ENCODE measurements around the gene LSM4. TPM values are rescaled to one million over a fixed set of nuclear protein-coding genes. Genes with fewer than 3 reads are reported as not detected.

Gene LSM4
- total and polyA plus RNA-seq, 2 of the 13 experiments (the other 11 are each of a cell fraction or from before 2014, with no cell fraction given), result 65.8 to 166 TPM

GRCh38 chr19:18319591-18320135 is 3.2 kb downstream of the LSM4 start (continued):
- TF ChIP-seq RBM39 (IDR thresholded peaks at IDR 0.05; ENCODE audit: low read depth, low read length, poor library complexity, severe bottlenecking) (no peak), ZNF850 (CRISPR knock-in tag; conservative IDR thresholded peaks at IDR 0.05) (no peak), HOXD1 (CRISPR knock-in tag; IDR thresholded peaks at IDR 0.05) (no peak), ZSCAN9 (CRISPR knock-in tag; IDR thresholded peaks at IDR 0.05; ENCODE audit: borderline replicate concordance) (no peak), ISX (CRISPR knock-in tag; conservative IDR thresholded peaks at IDR 0.05) (no peak), REL (CRISPR knock-in tag; conservative IDR thresholded peaks at IDR 0.05) (no peak), GABPA (IDR thresholded peaks at IDR 0.05; ENCODE audit: low read depth, low read length) (no peak), GABPA (CRISPR knock-in tag; IDR thresholded peaks at IDR 0.05; ENCODE audit: low read depth) (peak; percentile 70), NR2C2 (CRISPR knock-in tag; IDR thresholded peaks at IDR 0.05; ENCODE audit: borderline replicate concordance) (peak; percentile 65), GPN1 (CRISPR knock-in tag; IDR thresholded peaks at IDR 0.05; ENCODE audit: borderline replicate concordance) (no peak), ZNF260 (CRISPR knock-in tag; IDR thresholded peaks at IDR 0.05; ENCODE audit: borderline replicate concordance, low read depth) (no peak), TP53 (CRISPR knock-in tag; conservative IDR thresholded peaks at IDR 0.05) (no peak), SAP130 (CRISPR knock-in tag; IDR thresholded peaks at IDR 0.05; ENCODE audit: low read depth) (peak; percentile 95), ZNF331 (CRISPR knock-in tag; IDR thresholded peaks at IDR 0.05) (peak; percentile 84), ATF5 (CRISPR knock-in tag; IDR thresholded peaks at IDR 0.05; ENCODE audit: low read depth) (no peak), RXRA (CRISPR knock-in tag; IDR thresholded peaks at IDR 0.05) (peak; percentile 80), ZNF513 (CRISPR knock-in tag; conservative IDR thresholded peaks at IDR 0.05) (no peak), NCOA2 (CRISPR knock-in tag; IDR thresholded peaks at IDR 0.05) (peak; percentile 92), ZNF788 (CRISPR knock-in tag; IDR thresholded peaks at IDR 0.05; ENCODE audit: borderline replicate concordance) (peak; percentile 81; the same call in 1 of the 2 replicates), ZSCAN29 (CRISPR knock-in tag; conservative IDR thresholded peaks at IDR 0.05) (peak; percentile 85; the same call in 1 of the 2 replicates), CC2D1A (CRISPR knock-in tag; IDR thresholded peaks at IDR 0.05) (no peak), RERE (CRISPR knock-in tag; IDR thresholded peaks at IDR 0.05; ENCODE audit: low read depth) (peak; percentile 55; the same call in 1 of the 2 replicates), SRY (CRISPR knock-in tag; IDR thresholded peaks at IDR 0.05) (peak; percentile 71; the same call in 1 of the 2 replicates), PHF20 (CRISPR knock-in tag; IDR thresholded peaks at IDR 0.05) (no peak)
